Peyer's patch (tissue), 4 donors: Measurements from ENCODE around the gene C13orf46. TPM values are rescaled to one million over a fixed set of nuclear protein-coding genes. Genes with fewer than 3 reads are reported as not detected.

Experiments
- DNase-seq, 3 donors: peaks; one replicate each; pipeline ENCODE4 v3.0.0-alpha.2; 2017 to 2019
- H3K27ac ChIP-seq, 4 donors: fragments of 200-600 bp; sonication (generic); one replicate each; pipeline ENCODE4 v1.5.1; 2016 to 2019
- H3K27me3 ChIP-seq, 2 donors: fragments of 200-600 bp; sonication (generic); one replicate each; pipeline ENCODE4 v1.5.1; 2019
- H3K36me3 ChIP-seq, 3 donors: fragments of 200-600 bp; sonication (generic); one replicate each; pipeline ENCODE4 v1.5.1; 2016 to 2019
- H3K4me1 ChIP-seq, 4 donors: fragments of 200-600 bp; sonication (generic); one replicate each; pipeline ENCODE4 v1.5.1; 2016 to 2019
- H3K4me3 ChIP-seq, 4 donors: fragments of 200-600 bp; sonication (generic); 1 replicate in 3 of 4; 2 replicates in 1 of 4; pipeline ENCODE4 v1.5.1; 2016 to 2019; ENCODE audit warnings: mild to moderate bottlenecking in 1 of 4
- H3K9me3 ChIP-seq, 4 donors: fragments of 200-600 bp; sonication (generic); one replicate each; pipeline ENCODE4 v1.5.1; 2016 to 2019; ENCODE audit warnings: mild to moderate bottlenecking in 1 of 4
- CTCF ChIP-seq, 6 experiments: fragments of 450-650 bp in 4 of 6; fragments of 200-600 bp in 2 of 6; sonication (generic) in 1 of 6; IDR thresholded peaks; one replicate each; pipeline ENCODE4 v1.5.1; 2017 to 2019; ENCODE audit warnings: antibody characterized with exemption in 6 of 6, mild to moderate bottlenecking in 3 of 6, moderate library complexity in 1 of 6
- POLR2A ChIP-seq, 2 donors: fragments of 450-650 bp; IDR thresholded peaks; one replicate each; pipeline ENCODE4 v1.5.1; 2017; ENCODE audit warnings: antibody characterized with exemption in 2 of 2, mild to moderate bottlenecking in 2 of 2, moderate library complexity in 2 of 2
- total RNA-seq, 4 donors: library from RNA; depleted of rRNA; stranded (reverse); fragments of >200 nt; gene quantifications; one replicate each; pipeline ENCODE4 v1.1.0, GENCODE V29; 2016

The C13orf46 gene
- total RNA-seq, 4 donors from 2014 or later = 0.35 to 0.83 TPM; not detected in 2

- peak in 2 of 3 donors; percentile 38 to 46 for DNase-seq
- no peaks in the 10 kb centered on the region for H3K9me3 ChIP-seq
- no peaks in the 10 kb centered on the region for H3K4me1 ChIP-seq
- no peak overlapping the region for H3K27ac ChIP-seq
- H3K36me3 ChIP-seq = peaks cover 0 to 20% (median 0%) of the 10 kb centered on the region in 3 donors
- no peak for TF ChIP-seq CTCF (IDR thresholded peaks at IDR 0.05)
- TF ChIP-seq POLR2A (IDR thresholded peaks at IDR 0.05) = no peak
- no peaks in the 10 kb centered on the region for H3K27me3 ChIP-seq
- H3K4me3 ChIP-seq = no peak overlapping the region
Observed at GRCh38 chr13:113978741-113979481, 5.0 kb upstream of the C13orf46 start.

GRCh38 chr13:113977976-113978375 lies 4.1 kb upstream of the C13orf46 start:
- peak in 1 of 3 donors; percentile 37 for DNase-seq
- H3K4me1 ChIP-seq = no peaks in the 10 kb centered on the region
- H3K9me3 ChIP-seq = no peaks in the 10 kb centered on the region
- no peak overlapping the region for H3K4me3 ChIP-seq
- peaks cover 0 to 20% (median 0%) of the 10 kb centered on the region in 3 donors for H3K36me3 ChIP-seq
- H3K27ac ChIP-seq = no peak overlapping the region
- TF ChIP-seq CTCF (IDR thresholded peaks at IDR 0.05) (no peak), POLR2A (IDR thresholded peaks at IDR 0.05) (no peak)
- no peaks in the 10 kb centered on the region for H3K27me3 ChIP-seq

GRCh38 chr13:113976711-113977684 lies 3.1 kb upstream of the C13orf46 start:
- no peaks in the 10 kb centered on the region for H3K9me3 ChIP-seq
- no peaks in the 10 kb centered on the region for H3K27me3 ChIP-seq
- H3K4me1 ChIP-seq = no peaks in the 10 kb centered on the region
- H3K27ac ChIP-seq = no peak overlapping the region
- DNase-seq = peak in 1 of 3 donors; percentile 42
- peaks cover 0 to 20% (median 0%) of the 10 kb centered on the region in 3 donors for H3K36me3 ChIP-seq
- no peak overlapping the region for H3K4me3 ChIP-seq
- TF ChIP-seq CTCF (IDR thresholded peaks at IDR 0.05) (no peak), POLR2A (IDR thresholded peaks at IDR 0.05) (no peak)

GRCh38 chr13:113975416-113975815 lies 1.5 kb upstream of the C13orf46 start:
- Histone ChIP-seq H3K27me3 (no peaks in the 10 kb centered on the region), H3K9me3 (no peaks in the 10 kb centered on the region), H3K4me3 (no peak overlapping the region), H3K27ac (no peak overlapping the region), H3K4me1 (no peaks in the 10 kb centered on the region), H3K36me3 (peaks cover 0 to 20% (median 0%) of the 10 kb centered on the region in 3 donors)
- no peak for TF ChIP-seq POLR2A (IDR thresholded peaks at IDR 0.05)
- TF ChIP-seq CTCF (IDR thresholded peaks at IDR 0.05) = no peak
- peak in 2 of 3 donors; percentile 31 to 33 for DNase-seq

GRCh38 chr13:113974304-113975281 lies 717 bp upstream of the C13orf46 start:
- Histone ChIP-seq H3K36me3 (peaks cover 0 to 20% (median 0%) of the 10 kb centered on the region in 3 donors), H3K9me3 (no peaks in the 10 kb centered on the region), H3K27me3 (no peaks in the 10 kb centered on the region), H3K4me1 (no peaks in the 10 kb centered on the region), H3K27ac (no peak overlapping the region), H3K4me3 (no peak overlapping the region)
- TF ChIP-seq POLR2A (IDR thresholded peaks at IDR 0.05) = no peak
- TF ChIP-seq CTCF (IDR thresholded peaks at IDR 0.05) = no peak
- peak in 2 of 3 donors; percentile 38 to 41 for DNase-seq
